K562 (cell line): ENCODE measurements around the gene HLA-DRB1.

ENCODE experiments used
- CBFB ChIP-seq: sonication (generic); formaldehyde crosslinking; IDR thresholded peaks from 2 replicates; pipeline ENCODE4 v1.4.0; 2020; ENCODE audit warnings: mild to moderate bottlenecking, missing genetic modification reagents
- SMC3 ChIP-seq: conservative IDR thresholded peaks from 2 replicates; pipeline ENCODE4 v1.6.1; 2011; ENCODE audit warnings: low read depth, low read length, improper control_type of control experiment; ENCODE audit not compliant: insufficient read depth

GRCh38 chr6:32607263-32607987 is 17.8 kb upstream of the HLA-DRB1 start:
- TF ChIP-seq SMC3 = no peak
- no peak for TF ChIP-seq CBFB (CRISPR knock-in tag)
